NCI-H748 (cell line): ENCODE measurements around the gene NDUFS2.
A peak's percentile ranks its signal among the peaks of the same experiment; 100 is the strongest.

Experiments
- DNase-seq: peaks from one replicate; lab custom pipeline; 2025; ENCODE audit not compliant: unreplicated experiment; lab: John Stamatoyannopoulos, UW

Gene NDUFS2

DNA sequence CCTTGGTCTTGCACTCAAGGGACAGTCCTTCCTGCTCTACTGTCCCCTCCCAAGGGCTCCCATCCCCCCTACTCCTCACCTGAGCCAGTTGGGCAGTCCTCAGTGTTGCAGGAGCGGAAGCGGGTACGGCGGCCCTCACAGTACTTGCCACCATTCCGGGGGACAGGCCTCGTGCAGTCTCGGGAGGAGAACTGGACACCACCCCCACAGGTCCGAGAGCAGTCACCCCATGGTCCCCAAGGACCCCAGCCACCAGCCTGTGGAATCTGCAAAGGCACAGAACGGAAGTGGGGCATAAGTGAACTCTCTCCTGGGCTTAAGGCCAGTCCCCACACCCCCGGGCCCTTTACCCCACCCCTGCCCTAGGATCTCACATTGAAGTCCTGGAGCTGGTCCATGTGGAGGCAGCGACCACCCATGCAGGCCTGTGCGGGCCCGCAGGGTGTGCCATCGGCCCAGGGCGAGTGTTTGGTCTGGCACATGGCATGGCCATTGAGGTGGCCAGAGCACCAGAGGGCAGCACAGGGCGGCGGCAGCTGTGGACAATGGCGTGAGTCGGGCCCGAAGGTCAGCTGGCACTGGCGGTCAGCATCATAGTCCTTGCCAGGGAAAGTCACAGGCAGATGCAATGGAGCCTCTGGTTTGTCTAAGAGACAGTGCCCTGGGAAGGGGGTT lies 8.5 kb upstream of the NDUFS2 start:
- DNase-seq, result no peak

DNA sequence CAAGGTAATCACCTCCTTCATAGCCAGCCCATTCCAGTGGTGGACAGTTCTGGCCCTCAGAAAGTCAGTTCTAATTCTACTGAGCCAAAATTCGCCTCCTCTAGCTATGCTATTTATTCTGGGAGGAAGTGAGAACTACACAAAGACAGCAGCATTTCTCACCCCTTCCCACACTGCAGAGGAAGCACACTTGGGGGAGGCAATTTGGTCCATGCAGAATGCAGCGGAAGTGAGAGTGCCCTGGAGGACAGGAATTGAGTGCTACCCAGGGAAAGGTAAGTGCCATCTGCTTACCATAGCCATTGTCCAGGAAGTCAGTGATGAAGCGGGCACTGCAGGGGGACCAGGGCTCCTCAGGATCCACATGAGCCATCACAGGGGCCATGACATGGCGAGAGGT lies 7.0 kb upstream of the NDUFS2 start:
- no peak for DNase-seq

DNA sequence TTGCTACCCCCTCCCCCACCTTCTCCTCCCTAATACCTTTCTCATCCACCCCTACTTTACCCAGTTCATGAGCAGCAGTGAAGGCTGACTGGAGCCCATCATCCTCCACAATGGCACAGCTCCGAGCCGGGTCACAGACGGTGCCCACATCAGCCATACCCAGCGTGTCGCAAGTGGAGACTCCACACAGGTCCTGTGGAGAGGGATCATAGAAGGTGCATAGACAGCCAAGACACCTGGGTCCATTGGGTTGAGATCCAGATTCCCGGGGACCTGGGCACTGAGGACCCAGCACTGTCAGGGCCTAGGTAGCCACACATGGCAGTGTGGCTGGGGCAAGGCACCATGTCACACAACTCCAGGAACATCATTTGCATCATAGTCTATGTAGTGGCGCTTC lies 6.1 kb upstream of the NDUFS2 start:
- no peak for DNase-seq

DNA sequence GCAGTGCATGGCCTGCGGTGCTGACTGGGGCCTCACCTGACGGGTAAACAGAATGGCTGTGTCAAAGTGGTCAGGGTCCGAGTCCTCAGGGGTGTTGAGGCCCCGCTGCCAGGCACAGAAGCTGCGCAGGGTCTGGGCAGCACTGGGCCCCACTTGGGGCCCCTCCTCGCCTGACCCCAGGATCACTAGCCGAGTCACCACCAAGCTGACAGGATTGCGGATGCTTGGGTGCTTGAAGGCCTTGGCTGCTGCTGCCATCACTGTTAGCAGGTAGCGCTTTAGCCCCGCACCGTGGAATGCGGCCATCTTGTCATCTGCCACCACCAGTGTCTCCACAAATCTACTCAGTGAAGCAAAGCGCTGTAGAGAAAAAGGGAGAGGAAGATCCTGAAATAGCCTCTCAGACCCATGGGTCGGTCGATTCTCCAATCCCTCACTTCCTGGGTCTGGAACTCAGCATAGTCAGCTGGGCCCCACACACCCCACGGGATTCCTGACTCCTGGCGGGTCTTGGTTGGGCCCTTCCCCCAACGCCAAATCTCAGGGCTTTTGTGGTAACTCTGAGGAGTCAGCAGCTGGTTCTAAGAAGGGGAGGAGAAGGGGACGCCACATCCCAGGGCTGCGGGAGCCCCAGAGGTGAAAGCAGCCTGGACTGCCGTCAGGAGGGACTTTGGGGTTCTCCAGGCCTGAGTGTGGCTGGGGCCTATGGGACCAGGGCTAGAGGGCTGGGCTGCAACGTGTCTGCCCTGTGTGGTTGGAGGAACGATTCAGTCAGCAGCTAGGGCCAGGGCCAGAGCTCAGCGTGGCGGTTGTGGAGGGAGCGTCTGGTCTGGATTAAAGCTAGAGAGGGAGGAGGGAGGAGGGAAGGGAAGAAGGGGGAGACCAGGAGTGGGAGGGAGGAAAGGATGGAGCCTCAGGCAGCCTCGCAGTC lies 5.4 kb upstream of the NDUFS2 start:
- DNase-seq, result no peak

DNA sequence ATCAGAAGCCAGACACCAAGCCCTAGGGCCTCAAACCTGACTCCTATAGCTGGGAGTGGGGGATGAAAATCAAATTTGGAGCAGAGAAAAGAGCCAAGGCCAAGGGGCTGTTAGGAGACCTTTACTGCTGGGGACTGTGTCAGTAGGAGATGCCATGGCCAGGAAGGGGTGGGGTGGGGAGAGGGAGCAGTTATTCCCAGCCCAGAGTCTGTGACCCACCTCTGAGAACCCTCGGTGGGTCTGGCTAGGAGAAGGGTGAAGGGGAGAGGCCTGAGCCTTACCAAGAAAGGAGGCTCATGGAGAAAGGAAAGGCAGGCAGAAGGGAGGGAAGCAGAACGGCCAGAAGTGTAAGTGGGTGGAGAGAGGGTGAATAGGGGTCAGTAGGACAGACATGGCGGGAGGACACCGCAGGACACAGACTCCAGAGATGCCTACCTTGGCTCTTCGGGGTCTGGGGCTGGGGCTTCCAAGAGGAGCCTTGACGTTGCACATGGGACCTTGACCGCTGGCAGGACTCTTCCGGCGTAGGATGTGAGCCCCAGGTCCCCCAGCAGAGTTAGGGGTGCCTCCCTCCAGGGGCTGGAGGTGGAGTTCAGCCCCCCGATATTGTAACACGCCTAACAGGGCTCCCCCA lies 4.5 kb upstream of the NDUFS2 start:
- no peak for DNase-seq

DNA sequence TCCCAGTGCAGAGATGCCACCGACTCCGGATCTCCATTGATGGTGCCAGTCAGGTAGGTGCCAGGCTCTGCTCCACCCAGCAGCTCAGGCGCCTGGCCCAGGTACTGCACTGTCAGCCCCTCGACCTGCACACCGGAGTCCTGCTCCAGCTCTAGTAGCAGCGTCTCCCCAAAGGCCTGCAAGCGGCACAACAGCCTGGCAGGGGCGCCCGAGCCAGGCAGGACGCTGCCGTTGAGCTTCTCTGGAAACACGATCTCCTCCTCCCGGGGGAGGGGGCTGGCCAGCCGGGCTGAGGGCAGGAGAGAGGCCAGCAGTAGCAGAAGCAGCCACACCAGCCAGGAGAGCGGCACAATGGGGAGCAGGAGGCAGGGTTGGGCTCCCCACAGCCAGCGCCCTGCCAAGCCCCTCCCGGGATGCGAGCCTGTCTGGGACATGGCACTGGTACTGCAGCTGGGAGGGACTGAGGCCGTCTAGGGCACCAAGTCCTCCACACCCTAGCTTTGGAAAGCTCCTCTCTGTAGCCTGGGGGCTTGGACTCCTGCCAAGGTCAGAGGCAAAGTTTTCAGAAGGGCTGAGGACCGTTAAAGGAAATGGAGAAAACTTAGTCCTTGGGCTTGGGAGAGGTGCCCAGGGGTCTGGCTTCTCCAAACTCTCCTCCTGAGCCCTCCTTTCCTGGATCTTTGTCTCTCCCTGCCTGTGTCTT lies 3.8 kb upstream of the NDUFS2 start:
- peak; percentile 13 for DNase-seq

DNA sequence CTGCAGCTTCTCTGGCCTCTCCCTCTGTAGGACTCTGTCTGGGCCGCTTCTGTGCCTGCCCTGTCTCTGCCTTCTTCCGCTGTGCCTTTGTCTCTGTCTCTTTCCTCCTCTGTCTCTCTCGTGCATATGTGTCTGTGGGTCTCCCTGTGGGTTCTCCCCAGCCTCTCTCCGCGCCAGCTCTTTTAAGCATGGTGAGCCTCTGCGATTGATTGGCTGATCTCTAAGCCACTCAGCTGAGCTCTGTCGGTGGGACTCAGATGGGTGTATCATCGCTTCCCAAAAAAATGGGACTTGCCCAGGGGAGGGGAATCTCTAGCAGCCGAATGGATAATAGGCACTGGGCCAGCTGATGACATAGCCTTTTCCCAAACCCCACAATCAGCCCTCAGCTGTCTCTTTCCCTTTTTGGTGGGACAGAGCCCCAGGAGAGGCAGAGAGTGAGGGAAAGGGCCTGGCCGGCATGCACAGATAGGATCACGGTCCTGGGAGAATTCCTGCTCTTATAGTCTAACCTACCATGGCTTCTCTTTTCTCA lies 3.2 kb upstream of the NDUFS2 start, which contains the start of gene ADAMTS4:
Gene ADAMTS4 (minus strand): TSS at position 158 of the 535 bp plus-strand sequence. CDS start 427 bp downstream, outside the sequence.
- DNase-seq, result no peak

DNA sequence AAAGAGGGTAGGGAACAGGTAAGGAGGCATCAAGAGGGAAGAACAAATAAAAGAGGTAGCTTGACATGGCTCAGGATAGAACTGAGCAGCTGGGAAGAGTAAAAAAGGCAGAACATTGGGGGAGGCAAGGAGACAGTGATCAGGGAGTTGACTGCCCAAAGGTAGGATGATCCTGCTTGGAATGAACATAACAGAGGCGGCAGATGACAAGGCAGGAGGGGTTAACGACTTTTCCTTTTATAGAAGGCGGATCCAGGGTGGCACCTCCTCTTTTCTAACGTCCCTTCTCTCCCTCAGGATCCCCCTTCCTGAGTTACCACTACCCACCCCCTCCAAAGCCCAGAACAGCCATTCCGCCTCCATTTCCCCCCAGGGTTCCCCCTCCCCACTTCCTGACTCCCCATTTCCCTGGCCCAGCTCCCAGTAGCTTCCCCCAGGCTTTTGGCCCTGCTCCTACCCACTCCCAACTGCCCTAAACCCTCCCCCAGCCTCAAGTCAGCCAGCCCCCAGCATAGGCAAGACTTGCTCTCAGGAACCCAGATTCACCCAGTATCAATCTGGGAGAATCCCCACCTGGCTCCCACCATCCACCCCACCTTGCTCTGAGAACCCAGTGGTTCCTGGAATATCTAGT lies 2.5 kb upstream of the NDUFS2 start:
- no peak for DNase-seq

DNA sequence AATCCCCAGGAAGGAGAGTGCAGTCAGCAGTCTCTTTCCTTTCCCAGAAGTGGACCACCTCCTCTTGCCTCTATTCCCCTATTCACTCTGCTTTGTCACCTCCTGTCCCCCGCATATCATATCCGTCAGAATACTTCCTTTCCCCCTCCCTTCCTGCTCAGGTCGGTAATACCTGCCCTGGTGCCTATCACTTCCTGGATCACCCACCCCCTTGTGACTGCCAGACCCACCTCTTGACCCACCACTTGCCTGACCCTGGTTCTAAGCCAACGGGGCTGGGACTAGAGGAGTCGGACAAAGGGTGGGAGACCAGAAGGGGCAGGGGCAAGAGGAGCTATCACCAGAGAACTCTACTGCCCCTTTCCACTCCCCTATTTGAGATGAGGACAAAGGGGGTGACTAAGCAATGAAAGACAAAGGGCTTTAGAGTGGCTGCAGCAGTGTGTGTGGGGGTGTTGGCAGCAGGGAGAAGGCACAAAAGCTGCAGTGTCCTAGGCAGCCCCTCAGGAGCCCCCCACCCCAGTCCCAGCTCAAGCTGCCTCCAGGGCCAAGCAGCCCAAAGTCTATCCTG lies 1.7 kb upstream of the NDUFS2 start:
- no peak for DNase-seq

DNA sequence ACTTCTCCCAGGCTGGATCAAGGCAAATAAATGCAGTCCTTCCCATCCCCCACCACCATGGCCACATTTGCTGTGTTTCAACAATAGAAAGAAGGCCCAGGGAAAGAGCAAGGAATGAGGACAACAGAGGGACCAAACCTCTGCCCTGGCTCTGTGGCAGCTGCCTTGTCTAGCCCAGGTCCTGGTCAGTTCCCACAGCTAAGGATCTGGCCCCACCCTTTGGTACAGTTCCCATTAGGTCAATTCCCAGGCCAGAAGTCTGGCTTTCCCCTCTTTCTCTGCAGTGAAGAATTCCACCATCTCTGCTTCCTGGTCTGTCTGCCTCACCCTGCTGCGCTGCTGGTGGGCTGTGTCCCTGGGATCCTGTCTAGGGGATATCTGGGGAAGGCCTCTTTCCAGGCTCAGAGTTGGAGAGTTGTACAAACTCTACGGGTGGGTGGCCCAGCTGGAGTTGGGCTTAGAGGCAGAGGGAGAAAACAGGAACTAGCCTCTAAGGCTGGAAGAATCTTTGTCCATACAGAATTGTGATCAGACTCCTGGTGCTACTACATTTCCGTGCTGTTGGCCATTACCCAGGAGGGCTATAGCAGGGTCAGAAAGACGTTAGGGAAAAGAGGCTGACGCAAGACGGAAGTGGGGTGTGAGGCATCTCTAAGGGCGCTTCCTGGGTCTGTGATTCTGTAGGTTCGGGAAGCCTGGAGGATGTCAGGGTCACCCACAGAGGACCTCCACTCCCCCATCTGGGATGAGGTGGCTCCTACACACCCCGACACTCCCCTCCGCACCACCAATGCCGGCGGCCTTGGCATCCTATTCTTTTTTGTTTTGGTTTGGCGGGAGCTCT lies 953 bp upstream of the NDUFS2 start:
- DNase-seq, result no peak

DNA sequence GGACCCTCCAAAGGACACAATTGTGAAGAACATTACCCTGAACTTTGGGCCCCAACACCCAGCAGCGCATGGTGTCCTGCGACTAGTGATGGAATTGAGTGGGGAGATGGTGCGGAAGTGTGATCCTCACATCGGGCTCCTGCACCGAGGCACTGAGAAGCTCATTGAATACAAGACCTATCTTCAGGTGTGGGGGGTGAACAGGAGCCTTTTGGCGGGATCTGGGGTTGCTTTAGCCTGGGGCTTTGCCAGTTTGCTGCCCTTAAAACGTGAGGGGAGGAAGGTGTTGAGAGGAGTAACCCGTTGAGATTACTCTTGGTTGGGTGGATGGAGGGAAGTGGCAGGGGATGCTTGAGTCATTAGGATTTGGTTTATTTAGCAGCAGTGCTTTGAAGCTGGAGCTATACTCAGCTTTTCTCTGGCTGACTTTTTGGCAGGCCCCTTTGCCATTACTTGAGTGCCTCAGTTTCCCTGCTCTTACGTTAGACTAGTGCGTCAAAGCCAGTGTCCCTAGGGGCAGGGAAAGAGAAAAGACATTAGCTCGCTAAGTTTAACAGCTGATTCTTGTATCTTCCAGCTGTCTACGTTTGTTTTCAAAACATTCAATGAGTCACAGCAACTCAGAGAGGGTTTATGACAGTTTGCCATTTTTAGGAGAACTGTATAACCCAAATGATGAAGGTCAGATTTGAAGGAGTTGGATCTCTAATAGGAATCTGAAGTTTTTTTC lies 4.4 kb downstream of the NDUFS2 start:
- DNase-seq, result no peak

DNA sequence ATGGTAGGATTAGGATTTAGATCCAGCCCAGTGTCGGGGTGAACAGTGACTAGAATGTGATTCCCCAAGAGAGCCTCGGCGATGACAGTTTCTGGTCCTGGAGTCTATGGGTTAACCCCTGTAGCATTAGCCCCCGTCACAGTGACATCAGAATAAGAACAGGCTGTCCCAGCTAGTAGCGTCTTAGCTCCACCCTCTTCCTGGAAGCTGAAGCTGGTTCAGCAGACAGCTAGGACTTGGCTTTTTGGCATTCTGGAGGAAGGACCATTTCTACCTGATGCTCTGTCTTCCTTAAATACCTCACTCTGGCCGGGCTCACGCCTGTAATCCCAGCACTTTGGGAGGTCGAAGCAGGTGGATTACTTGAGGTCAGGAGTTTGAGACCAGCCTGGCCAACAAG lies 5.0 kb downstream of the NDUFS2 start:
- no peak for DNase-seq

DNA sequence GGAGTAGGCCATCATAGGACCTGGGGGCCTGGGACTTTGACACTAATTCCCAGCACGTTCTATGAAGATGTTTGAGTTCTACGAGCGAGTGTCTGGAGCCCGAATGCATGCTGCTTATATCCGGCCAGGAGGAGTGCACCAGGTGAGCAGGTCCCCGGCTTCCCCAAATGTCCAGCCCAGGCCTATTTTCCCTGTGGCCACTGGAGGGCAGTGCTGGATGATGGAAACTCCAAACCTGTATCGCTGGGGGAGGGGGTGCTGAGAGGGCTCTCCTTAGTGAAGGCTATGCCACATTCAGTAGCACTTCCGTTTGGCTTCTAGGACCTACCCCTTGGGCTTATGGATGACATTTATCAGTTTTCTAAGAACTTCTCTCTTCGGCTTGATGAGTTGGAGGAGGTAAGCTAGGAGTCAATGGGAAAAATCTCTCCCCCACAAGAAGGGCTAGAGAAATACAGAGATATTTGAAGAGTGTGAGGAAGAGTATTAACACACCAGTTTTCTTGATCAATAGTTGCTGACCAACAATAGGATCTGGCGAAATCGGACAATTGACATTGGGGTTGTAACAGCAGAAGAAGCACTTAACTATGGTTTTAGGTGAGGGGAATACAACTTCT lies 7.7 kb downstream of the NDUFS2 start:
- DNase-seq, result peak; percentile 75

DNA sequence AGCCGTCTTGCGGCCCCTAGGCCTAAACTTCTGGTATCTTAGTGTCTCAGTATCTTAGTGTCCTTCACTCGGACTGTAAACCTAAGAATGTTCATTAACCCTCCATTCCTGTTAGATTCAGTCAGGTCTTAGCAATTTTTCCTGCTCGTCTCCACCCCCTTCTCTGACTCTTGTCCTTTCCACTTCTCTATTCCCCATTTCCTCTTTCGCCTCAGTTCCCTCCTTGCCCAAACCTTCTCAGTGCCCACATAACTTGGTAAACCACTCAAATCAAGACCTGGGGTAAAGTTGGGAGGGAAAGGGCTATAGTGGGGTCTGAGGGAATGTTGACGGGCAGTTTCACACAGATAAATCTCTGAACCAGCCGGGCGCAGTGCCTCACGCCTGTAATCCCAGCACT lies 12.2 kb downstream of the NDUFS2 start:
- DNase-seq, result no peak

DNA sequence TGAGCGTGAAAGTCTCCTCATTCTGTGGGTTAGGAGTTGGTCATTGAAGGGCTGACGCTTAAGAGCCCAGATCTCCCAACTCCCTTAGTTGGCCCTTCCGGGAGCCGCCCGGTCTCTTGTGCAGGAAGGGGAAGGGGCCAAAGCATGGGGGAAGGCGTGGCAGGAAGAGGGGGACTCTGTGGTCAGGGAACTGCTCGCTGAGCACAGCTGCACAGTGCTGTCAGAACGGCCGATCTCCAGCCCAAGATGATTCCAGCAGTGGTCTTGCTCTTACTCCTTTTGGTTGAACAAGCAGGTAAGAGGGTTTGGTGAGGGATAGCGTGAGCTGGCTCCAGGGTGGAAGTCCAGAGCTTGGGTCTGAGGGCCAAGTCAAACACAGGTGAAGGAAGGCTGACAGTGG lies 12.9 kb downstream of the NDUFS2 start, which contains the start of gene FCER1G:
Gene FCER1G (plus strand): TSS at position 220 of the 400 bp plus-strand sequence. CDS start 27 bp downstream, at position 247.
- DNase-seq, result no peak

DNA sequence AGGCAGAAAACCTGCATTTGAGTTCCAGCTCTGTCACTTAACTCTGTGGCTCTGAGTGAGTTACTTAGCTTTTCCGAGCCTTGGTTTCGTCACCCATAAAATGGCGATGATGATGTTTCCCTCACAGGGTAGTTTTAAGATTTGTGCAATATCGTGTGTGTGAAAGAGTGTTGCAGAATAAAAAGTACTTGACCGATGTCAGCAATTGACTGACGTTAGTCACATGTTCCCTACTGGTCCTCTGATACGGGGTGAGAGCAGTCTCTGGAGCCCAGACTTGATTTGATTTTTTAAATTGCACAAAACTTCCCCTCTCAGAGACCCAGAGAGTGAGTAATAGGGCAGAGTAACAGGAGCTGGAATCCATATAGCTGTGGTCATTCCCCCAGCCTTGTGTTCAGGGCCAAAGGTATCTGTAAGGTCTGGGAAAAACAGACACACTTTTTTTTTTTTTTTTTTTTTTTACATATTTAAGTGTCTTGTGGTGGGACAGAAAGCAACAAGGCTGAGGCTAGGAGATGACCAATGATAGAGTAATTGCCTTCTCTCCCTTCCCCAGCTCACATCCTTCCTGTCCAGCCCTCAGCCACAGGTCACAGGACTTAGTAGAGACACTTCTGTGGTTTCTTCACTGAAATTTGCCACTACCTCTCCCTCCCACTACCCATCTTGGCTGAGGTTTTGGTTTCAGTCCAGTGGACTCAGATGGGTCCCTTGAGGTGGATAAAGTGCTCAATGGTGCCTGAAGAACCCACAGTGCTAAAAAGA lies 15.0 kb downstream of the NDUFS2 start:
- DNase-seq, result no peak

DNA sequence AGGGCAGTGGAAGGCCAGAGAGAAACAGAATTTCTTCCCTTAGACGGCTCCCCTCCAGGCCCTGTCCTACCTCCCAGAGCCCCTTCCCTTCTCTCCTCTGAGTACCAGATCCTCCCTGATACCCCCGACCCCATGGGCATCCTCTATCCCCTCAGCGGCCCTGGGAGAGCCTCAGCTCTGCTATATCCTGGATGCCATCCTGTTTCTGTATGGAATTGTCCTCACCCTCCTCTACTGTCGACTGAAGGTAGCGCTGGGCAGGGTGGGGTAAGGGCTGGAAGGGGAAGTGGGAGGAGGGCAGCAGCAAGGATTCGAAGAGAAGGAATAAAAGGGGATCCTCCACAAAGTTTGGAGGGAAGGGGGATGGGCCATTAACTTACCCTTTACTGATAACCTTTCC lies 15.7 kb downstream of the NDUFS2 start:
- DNase-seq, result no peak
